H9 (cell line): ENCODE measurements around the gene NEURL1B. TPM values are rescaled to one million over a fixed set of nuclear protein-coding genes. Genes with fewer than 3 reads are reported as not detected.

Source experiments
- DNase-seq: peaks from one replicate; pipeline ENCODE4 v3.0.0-alpha.2; 2017
- H2AFZ ChIP-seq: one replicate; pipeline ENCODE4 v1.6.1; 2013; ENCODE audit warnings: mild to moderate bottlenecking, low read length, control low read depth, moderate library complexity
- H2AK5ac ChIP-seq: 2 replicates; pipeline ENCODE4 v1.6.1; 2013; ENCODE audit warnings: low read length, control low read depth, mixed read lengths; ENCODE audit not compliant: insufficient read length
- H2BK120ac ChIP-seq: one replicate; pipeline ENCODE4 v1.6.1; 2013; ENCODE audit warnings: low read depth, mild to moderate bottlenecking, low read length, control low read depth, inconsistent platforms; ENCODE audit not compliant: poor library complexity, severe bottlenecking
- H2BK12ac ChIP-seq: 2 replicates; pipeline ENCODE4 v1.6.1; 2013; ENCODE audit warnings: low read length, control low read depth, mixed read lengths, low read depth; ENCODE audit not compliant: insufficient read length
- H2BK15ac ChIP-seq: 2 replicates; pipeline ENCODE4 v1.6.1; 2013; ENCODE audit warnings: low read depth, low read length, control low read depth
- H2BK20ac ChIP-seq: one replicate; pipeline ENCODE4 v1.6.1; 2013; ENCODE audit warnings: low read depth, mild to moderate bottlenecking, low read length, control low read depth, inconsistent platforms; ENCODE audit not compliant: poor library complexity, severe bottlenecking
- H2BK5ac ChIP-seq: 2 replicates; pipeline ENCODE4 v1.6.1; 2013; ENCODE audit warnings: low read length, control low read depth, mixed read lengths; ENCODE audit not compliant: insufficient read length
- H3K14ac ChIP-seq: 2 replicates; pipeline ENCODE4 v1.6.1; 2013; ENCODE audit warnings: low read length, control low read depth; ENCODE audit not compliant: insufficient read depth
- H3K18ac ChIP-seq: 2 replicates; pipeline ENCODE4 v1.6.1; 2013; ENCODE audit warnings: low read depth, mild to moderate bottlenecking, mixed read lengths, low read length, control low read depth; ENCODE audit not compliant: insufficient read length
- H3K23ac ChIP-seq: 2 replicates; pipeline ENCODE4 v1.6.1; 2013; ENCODE audit warnings: low read length, control low read depth, mixed read lengths, low read depth; ENCODE audit not compliant: insufficient read length
- H3K23me2 ChIP-seq: 2 replicates; pipeline ENCODE4 v1.6.1; 2013; ENCODE audit warnings: low read depth, mild to moderate bottlenecking, mixed read lengths, low read length, control low read depth; ENCODE audit not compliant: insufficient read length, poor library complexity, severe bottlenecking
- H3K27ac ChIP-seq: 2 replicates; pipeline ENCODE4 v1.5.1; 2013; ENCODE audit warnings: low read length, control low read depth, mixed read lengths, low read depth; ENCODE audit not compliant: insufficient read length
- H3K27me3 ChIP-seq: 2 replicates; pipeline ENCODE4 v1.6.1; 2013; ENCODE audit warnings: low read length, control low read depth, inconsistent platforms; ENCODE audit not compliant: insufficient read depth
- H3K4ac ChIP-seq: 2 replicates; pipeline ENCODE4 v1.6.1; 2013; ENCODE audit warnings: low read depth, mild to moderate bottlenecking, control low read depth, inconsistent platforms, low read length, moderate library complexity
- H3K4me1 ChIP-seq: 2 replicates; pipeline ENCODE4 v1.6.1; 2013; ENCODE audit warnings: low read length, control low read depth, inconsistent platforms; ENCODE audit not compliant: insufficient read depth
- H3K4me2 ChIP-seq: 2 replicates; pipeline ENCODE4 v1.6.1; 2013; ENCODE audit warnings: low read length, control low read depth, mixed read lengths; ENCODE audit not compliant: insufficient read length, insufficient read depth
- H3K56ac ChIP-seq: 2 replicates; pipeline ENCODE4 v1.6.1; 2013; ENCODE audit warnings: low read depth, mild to moderate bottlenecking, mixed read lengths, low read length, control low read depth; ENCODE audit not compliant: insufficient read length
- H3K79me1 ChIP-seq: 2 replicates; pipeline ENCODE4 v1.6.1; 2013; ENCODE audit warnings: low read depth, mild to moderate bottlenecking, moderate library complexity, low read length, control low read depth, inconsistent platforms; ENCODE audit not compliant: insufficient read depth, poor library complexity, severe bottlenecking
- H3K79me2 ChIP-seq: 2 replicates; pipeline ENCODE4 v1.6.1; 2013; ENCODE audit warnings: low read length, control low read depth, inconsistent platforms; ENCODE audit not compliant: insufficient read depth
- H3K9ac ChIP-seq: 2 replicates; pipeline ENCODE4 v1.6.1; 2013; ENCODE audit warnings: low read length, control low read depth, mixed read lengths; ENCODE audit not compliant: insufficient read length; ENCODE audit errors: extremely low read depth
- H3K9me3 ChIP-seq: one replicate; pipeline ENCODE4 v1.6.1; 2013; ENCODE audit warnings: low read depth, low read length, inconsistent platforms; ENCODE audit not compliant: control insufficient read depth
- H3T11ph ChIP-seq: one replicate; pipeline ENCODE4 v1.6.1; 2013; ENCODE audit warnings: mild to moderate bottlenecking, low read length, control low read depth, inconsistent platforms
- H4K20me1 ChIP-seq: one replicate; pipeline ENCODE4 v1.6.1; 2013; ENCODE audit not compliant: control insufficient read depth, insufficient read length, insufficient read depth
- H4K5ac ChIP-seq: 2 replicates; pipeline ENCODE4 v1.6.1; 2013; ENCODE audit warnings: low read depth, mild to moderate bottlenecking, mixed read lengths, low read length, control low read depth; ENCODE audit not compliant: insufficient read length
- H4K8ac ChIP-seq: replicated peaks from 2 replicates; pipeline ENCODE4 v1.6.1; 2013; ENCODE audit warnings: low read length, control low read depth, mixed read lengths, low read depth; ENCODE audit not compliant: insufficient read length
- H4K91ac ChIP-seq: 2 replicates; pipeline ENCODE4 v1.6.1; 2013; ENCODE audit warnings: low read depth, mild to moderate bottlenecking, moderate library complexity, mixed read lengths, low read length, control low read depth; ENCODE audit not compliant: insufficient read length
- H3K27ac Mint-ChIP-seq, 3 experiments: 2 replicates in 2 of 3; 3 replicates in 1 of 3; pipeline ENCODE4 v1.8.0; 2020 to 2021; ENCODE audit warnings: mixed read lengths in 3 of 3, mild to moderate bottlenecking in 1 of 3, moderate library complexity in 1 of 3
- H3K27me3 Mint-ChIP-seq: 2 replicates; pipeline ENCODE4 v1.8.0; 2021; ENCODE audit warnings: low read depth, mild to moderate bottlenecking, moderate library complexity, mixed read lengths
- H3K36me3 Mint-ChIP-seq, 3 experiments: 2 replicates in 2 of 3; 3 replicates in 1 of 3; pipeline ENCODE4 v1.8.0; 2020 to 2021; ENCODE audit warnings: low read depth in 3 of 3, mixed read lengths in 3 of 3; ENCODE audit not compliant: insufficient read depth in 1 of 3
- H3K4me1 Mint-ChIP-seq, 2 experiments: 2 replicates each; pipeline ENCODE4 v1.8.0; 2020; ENCODE audit warnings: mixed read lengths in 2 of 2
- H3K4me3 Mint-ChIP-seq, 2 experiments: 2 replicates in 1 of 2; 3 replicates in 1 of 2; pipeline ENCODE4 v1.8.0; 2020 to 2021; ENCODE audit warnings: mild to moderate bottlenecking in 2 of 2, mixed read lengths in 2 of 2, moderate library complexity in 1 of 2
- H3K9me3 Mint-ChIP-seq, 2 experiments: 2 replicates in 1 of 2; 3 replicates in 1 of 2; pipeline ENCODE4 v1.8.0; 2020; ENCODE audit warnings: mild to moderate bottlenecking in 2 of 2, mixed read lengths in 2 of 2, moderate library complexity in 1 of 2
- WGBS: extraction: QIAGEN DNeasy Blood & Tissue Kit; methylation state at CpG from one replicate; pipeline ENCODE4 v1.1.7; 2013; ENCODE audit warnings: missing lambda C conversion rate, low lambda C conversion rate, mixed read lengths; ENCODE audit not compliant: insufficient read length; ENCODE audit errors: extremely low coverage; 5-methylcytosine and 5-hydroxymethylcytosine counted together
- total RNA-seq: library from RNA; stranded (reverse); gene quantifications from 2 replicates; pipeline ENCODE4 v1.2.1, GENCODE V29; 2021
- TF ChIP-seq, protein P1 (sequence below): fragments of 200-600 bp; sonication (generic); conservative IDR thresholded peaks from 3 replicates; pipeline ENCODE4 v1.8.0; 2021; ENCODE audit warnings: antibody characterized with exemption, mild to moderate bottlenecking

The NEURL1B gene
- total RNA-seq, 1 experiment from 2014 or later: 3.6 TPM

DNA sequence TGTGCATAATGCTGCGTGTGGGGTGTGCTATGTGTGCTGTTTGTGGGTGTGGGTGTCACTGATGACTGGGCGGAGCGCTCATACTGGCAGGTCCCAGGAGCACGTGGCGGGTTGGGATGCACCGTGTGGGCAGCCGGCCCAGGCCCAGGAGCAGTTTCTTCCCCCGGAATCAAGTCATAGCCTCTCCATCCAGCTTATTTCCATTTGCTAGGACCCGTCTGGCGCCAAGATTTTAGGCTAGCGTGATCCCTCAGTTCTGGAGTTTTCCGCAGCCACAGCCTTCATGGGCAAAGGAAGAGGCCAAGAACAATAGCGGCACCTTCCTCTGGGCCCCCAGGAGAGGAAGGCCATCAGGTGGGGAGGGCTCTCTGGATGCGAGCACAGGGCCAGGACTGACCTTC lies 43.3 kb upstream of the NEURL1B start:
- H3K27me3 ChIP-seq: no peaks in the 10 kb centered on the region
- no CpG with 5 or more reads among the region's 14 CpGs for WGBS
- H3K23ac ChIP-seq: no peak overlapping the region
- Mint-ChIP-seq H3K9me3 (no peaks in the 10 kb centered on the region; a peak in 1 of 5 replicates), H3K27me3 (peaks cover 23% of the 10 kb centered on the region), H3K4me1 (peaks cover 11 to 12% of the 10 kb centered on the region in 2 experiments), H3K27ac (no peak overlapping the region), H3K4me3 (no peak overlapping the region), H3K36me3 (no peaks in the 10 kb centered on the region; a peak in 1 of 7 replicates)
- H3T11ph ChIP-seq: no peak overlapping the region
- no peaks in the 10 kb centered on the region for H3K9me3 ChIP-seq
- H3K27ac ChIP-seq: no peak overlapping the region
- H3K4me1 ChIP-seq: no peaks in the 10 kb centered on the region
- no peak overlapping the region for H3K56ac ChIP-seq
- H2BK20ac ChIP-seq: no peak overlapping the region
- no peak overlapping the region for H2BK15ac ChIP-seq
- no peak overlapping the region for H3K18ac ChIP-seq
- no peak overlapping the region for H3K4ac ChIP-seq
- no peaks in the 10 kb centered on the region for H3K79me1 ChIP-seq
- no peak for DNase-seq
- H3K9ac ChIP-seq: no peak overlapping the region
- no peak overlapping the region for H2BK5ac ChIP-seq
- no peak overlapping the region for H4K5ac ChIP-seq
- H3K79me2 ChIP-seq: no peaks in the 10 kb centered on the region
- no peak overlapping the region for H3K4me2 ChIP-seq
- no peak overlapping the region for H2BK12ac ChIP-seq
- H4K20me1 ChIP-seq: no peaks in the 10 kb centered on the region
- no peak overlapping the region for H4K8ac ChIP-seq
- H3K23me2 ChIP-seq: no peaks in the 10 kb centered on the region
- H3K14ac ChIP-seq: no peak overlapping the region
- no peak overlapping the region for H2AK5ac ChIP-seq
- no peak overlapping the region for H2BK120ac ChIP-seq
- TF ChIP-seq, protein P1, sequence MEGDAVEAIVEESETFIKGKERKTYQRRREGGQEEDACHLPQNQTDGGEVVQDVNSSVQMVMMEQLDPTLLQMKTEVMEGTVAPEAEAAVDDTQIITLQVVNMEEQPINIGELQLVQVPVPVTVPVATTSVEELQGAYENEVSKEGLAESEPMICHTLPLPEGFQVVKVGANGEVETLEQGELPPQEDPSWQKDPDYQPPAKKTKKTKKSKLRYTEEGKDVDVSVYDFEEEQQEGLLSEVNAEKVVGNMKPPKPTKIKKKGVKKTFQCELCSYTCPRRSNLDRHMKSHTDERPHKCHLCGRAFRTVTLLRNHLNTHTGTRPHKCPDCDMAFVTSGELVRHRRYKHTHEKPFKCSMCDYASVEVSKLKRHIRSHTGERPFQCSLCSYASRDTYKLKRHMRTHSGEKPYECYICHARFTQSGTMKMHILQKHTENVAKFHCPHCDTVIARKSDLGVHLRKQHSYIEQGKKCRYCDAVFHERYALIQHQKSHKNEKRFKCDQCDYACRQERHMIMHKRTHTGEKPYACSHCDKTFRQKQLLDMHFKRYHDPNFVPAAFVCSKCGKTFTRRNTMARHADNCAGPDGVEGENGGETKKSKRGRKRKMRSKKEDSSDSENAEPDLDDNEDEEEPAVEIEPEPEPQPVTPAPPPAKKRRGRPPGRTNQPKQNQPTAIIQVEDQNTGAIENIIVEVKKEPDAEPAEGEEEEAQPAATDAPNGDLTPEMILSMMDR: no peak
- no peak overlapping the region for H2AFZ ChIP-seq
- no peak overlapping the region for H4K91ac ChIP-seq
